Measurements from ENCODE around the gene ZNF83.
"Not testable (repeated sequence)": the region's sequence is repeated elsewhere in the genome, so short reads cannot be mapped to it uniquely, and the experiment has no call there.

Gene ZNF83

DNA sequence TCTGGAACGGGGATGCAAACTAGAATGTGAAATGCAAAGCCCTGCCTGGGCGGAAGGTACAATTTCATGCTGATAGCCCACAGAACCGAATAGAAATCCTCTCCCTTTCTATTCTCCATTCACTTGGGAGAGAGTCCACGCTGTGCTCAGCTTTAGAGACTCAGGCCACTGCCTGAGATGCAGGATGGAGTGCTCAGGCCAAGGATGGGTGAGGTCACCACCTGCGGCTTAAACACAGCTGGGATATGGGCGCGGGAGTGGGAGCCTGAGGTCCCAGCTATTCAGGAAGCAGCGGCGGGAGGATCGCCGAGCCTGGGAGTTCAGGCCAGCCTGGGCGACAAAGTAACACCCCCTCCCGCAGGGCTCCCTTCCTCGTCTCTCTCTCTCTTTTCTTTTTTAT, 446 bp upstream of the ZNF83 start:
- peak; percentile 10 for DNase-seq

DNA sequence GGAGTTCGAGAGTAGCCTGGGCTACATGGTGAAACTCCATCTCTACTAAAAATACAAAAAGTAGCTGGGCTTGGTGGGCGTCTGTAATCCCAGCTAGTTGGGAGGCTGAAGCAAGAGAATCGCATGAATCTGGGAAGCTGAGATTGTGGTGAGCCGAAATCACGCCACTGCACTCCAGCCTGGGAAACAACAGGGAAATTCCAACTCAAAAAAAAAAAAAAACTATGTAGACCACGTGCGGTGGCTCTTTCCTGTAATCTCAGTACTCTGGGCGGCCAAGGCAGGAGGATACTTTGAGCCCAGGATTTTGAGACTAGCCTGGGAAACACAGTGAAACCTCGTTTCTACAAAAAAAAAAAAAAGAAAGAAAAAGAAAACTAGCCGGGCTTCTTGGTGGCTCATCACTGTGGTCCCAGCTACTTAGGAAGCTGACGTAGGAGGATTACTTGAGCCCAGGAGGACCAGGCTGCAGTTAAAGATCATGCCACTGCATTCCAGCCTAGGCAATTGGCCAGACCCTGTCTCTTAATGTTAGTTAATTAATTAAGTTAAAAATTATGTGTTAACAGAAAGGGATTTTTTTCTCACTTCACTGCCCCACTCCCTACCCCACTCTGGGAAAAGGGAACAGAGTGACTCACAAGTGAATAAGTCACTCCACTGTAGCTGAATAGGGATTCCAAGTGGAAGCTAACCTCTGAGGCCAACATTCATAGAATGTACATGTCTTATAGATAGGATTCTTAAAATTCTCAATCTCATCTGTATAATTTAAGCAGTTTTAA, 2.2 kb downstream of the ZNF83 start:
- no peak for DNase-seq

DNA sequence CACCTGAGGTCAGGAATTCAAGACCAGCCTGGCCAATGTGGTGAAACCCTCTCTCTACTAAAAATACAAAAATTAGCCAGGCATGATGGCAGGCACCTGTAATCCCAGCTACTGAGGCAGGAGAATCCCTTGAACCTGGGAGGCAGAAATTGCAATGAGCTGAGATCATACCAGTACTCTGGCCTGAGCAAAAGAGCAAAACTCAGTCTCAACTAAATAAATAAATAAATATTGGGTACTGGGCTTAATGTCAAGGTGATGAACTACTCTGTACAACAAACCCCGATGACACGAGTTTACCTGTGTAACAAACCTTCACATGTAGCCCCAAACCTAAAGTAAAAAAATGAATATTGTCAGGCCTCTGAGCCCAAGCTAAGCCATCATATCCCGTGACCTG, 10.7 kb downstream of the ZNF83 start:
- DNase-seq: not testable (repeated sequence)

DNA sequence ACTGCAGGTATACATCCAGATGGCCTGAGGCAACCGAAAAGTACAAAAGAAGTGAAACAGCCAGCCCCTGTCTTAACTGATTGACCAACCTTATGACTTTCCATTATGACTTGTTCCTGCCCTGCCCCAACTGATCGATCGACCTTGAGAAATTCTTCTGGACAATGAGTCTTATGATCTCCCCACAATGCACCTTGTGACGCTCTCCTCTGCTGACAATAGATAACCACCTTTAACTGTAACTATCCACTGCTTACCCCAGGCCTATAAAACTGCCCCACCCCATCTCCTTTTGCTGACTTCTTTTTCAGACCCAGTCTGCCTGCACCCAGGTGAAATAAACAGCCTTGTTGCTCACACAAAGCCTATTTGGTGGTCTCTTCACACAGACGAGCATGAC, 11.2 kb downstream of the ZNF83 start:
- DNase-seq: no peak

DNA sequence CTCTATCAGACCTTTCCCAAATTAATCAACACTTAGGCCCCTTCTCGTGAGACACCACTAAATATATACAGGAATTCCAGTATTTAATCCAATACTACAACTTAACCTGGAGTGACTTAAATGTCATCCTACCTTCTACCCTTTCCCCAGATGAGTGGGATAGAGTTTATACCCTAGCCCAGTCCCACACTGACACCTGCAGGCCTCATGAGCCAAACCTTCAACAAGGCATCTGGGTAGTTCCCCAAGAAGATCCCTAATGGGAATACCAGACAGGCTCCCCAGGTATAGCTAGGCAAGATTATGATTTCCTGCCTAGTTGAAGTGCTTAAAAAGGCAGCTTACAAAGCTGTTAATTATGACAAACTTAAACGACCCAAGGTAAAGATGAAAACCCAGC, 15.9 kb downstream of the ZNF83 start:
- no peak for DNase-seq

DNA sequence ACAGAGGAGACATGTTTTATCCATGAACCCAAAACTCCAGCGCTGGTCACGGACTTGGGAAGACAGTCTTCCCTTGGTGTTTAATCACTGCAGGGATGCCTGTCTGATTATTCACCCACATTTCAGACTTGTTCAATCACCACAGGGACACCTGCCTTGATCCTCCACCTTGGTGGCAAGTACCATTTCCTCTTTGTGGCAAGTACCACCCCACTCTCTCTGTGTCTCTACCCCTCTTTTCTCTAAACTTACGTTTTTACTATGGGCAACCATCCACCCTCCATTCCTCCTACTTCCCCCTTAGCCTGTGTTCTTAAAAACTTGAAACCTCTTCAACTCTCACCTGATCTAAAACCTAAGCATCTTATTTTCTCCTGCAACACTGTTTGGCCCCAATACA, 16.8 kb downstream of the ZNF83 start:
- no peak for DNase-seq

DNA sequence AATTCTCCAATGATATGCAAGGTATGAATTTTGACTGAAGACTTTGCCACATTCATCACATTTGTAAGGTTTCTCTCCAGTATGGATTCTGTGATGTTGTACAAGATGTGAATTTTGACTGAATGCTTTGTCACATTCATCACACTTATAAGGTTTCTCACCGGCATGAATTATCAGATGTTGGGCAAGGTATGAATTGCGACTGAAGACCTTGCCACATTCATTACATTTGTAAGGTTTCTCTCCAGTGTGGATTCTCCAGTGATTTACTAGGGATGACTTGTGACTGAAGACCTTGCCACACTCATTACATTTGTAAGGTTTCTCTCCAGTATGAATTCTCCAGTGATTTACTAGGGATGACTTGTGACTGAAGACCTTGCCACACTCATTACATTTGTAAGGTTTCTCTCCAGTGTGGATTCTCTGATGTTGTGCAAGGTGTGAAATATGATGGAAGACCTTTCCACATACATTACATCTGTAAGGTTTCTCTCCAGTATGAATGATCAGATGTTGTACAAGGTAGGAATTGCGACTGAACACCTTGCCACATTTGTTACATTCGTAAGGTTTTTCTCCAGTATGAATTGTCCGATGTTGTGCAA, 24.8 kb downstream of the ZNF83 start:
- DNase-seq: no peak

DNA sequence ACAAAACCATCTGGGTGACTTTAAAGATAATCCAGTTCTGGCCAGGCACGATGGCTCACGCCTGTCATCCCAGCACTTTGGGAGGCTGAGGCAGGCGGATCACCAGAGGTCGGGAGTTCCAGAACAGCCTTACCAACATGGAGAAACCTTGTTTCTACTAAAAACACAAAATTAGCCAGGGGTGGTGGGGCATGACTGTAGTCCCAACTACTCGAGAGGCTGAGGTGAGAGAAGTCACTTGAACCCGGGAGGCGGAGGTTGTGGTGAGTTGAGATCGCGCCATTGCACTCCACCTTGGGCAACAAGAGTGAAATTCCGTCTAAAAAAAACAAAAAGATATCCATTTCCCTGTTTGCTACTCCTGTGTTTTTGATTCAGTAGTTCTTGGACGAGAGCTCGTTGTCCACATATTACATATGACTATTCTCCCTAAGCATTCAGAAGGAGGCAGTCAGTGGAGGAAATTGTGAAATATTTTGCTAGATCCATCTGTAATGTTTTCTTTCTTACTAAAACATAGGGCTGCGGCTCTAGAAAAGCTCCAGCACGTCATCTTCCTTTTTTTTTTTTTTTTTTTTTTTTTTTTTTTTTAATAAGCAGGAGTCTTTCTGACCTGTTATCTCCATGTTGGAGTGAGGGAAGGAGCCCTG, 34.5 kb downstream of the ZNF83 start:
- DNase-seq: no peak

DNA sequence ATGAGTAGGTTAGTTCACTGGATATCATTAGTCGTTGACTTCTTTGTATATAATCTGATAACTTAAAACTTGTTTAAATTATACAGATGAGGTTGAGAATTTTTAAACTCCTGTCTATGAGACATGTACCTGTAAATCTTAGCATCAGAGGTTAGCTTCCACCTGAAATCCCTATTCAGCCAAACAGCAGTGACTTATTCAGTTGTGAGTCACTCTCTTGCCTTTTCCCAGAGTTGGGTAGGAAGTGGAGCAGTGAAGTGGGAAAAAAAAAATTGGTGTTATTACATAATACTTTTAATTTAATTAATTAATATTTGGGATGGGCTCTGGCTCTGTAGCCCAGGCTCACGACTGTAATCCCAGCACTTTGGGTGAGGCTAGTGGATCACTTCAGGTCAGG, 35.2 kb downstream of the ZNF83 start:
- DNase-seq: no peak

DNA sequence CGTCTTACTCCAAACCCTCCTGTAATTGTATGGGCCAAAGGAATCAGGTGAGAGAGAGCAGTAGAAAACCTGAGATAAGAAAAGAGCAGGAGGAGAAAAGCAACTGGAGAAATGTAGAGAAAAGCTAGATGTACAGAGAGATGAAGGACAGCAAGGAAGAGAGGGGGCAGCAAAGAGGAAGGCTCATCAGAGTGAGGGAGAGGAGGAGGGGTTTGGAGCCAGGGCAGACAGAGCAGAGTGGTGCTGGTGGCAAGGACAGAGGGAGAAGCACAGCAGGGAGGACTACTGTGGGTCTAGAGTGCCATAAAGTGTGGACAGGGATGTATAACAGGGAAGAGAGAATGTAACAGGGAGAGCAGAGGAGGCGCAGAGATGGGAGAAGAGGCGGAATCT, 36.2 kb downstream of the ZNF83 start:
- DNase-seq: not testable (repeated sequence)

DNA sequence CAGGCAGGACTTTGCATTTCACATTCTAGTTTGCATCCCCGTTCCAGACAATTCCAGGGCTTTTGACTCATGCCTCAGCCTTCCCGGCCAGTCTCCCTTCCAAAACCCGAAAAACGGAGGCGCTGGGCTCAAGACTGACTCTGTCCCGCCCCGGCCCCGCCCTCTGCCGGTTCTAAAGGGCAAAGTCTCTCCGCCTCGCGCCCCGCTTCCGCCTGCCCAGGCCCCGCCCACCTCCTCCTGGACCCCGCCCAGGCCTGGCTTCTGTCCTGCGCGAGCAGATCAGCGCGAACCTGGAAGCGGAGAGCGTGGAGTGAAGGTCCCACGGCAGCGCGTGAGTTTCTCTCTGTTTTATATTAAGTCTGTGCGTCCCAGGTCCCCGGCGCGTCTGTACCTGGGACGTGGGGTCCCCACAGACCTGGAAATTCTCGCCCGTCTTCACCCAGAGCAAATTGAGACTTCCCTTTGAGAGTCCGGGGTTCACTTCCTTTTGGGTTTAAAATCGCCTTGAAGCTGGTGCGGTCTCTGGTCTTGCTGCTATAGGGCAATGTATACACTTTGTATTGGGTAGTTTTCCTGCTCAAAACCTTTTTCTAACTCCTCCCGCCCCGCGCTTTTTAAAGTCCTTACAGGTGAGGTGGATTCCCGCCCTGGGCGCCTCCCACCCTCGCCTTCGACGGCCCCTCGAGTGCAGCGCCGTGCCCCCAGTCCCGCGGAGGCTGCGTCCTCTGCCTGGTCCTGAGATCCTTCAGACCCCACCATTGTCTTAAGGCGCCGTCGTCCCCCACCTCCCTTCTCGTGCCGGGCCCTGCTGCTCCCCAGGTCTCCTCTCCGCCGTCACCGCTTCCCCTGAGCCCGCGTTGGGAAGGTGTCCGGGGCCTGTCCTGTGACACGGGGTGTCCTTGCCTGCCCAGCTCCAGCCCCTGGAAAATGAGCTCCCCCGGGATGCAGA, 36.9 kb downstream of the ZNF83 start:
- DNase-seq: peak; percentile 96

DNA sequence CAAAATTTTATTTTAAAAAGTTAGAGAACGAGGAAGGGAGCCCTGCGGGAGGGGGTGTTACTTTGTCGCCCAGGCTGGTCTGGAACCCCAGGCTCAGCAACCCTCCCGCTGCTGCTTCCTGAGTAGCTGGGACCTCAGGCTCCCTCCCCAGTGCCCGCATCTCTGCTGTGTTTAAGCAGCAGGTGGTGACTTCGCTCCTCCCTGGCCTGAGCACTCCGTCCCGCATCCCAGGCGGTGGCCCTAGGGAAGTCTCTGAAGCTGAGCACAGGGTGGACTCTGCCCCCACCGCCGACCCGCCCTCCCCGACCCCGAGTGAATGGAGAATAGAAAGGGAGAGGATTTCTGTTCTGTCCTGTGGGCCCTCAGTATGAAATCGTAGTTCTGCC, 37.5 kb downstream of the ZNF83 start:
- DNase-seq: peak; percentile 17

DNA sequence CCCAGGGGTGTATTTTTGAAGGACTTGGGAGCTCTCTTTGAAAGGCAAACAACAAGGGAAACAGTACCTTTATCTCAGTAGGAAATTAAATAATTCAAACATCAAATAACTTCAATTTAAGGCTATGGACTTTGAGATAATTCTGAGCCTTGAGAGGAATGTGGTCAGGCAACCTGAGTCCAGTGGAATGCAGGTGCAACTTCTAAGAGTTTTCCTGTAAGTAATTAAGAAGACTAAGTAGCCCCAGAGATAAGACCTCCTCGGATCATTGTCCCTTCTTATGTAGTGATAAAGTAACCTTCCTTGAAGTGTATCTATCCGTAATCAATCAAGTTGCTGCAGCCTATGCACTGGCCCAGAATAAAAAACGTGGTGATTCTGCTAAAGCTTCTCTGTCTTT, 38.9 kb downstream of the ZNF83 start:
- DNase-seq: no peak

DNA sequence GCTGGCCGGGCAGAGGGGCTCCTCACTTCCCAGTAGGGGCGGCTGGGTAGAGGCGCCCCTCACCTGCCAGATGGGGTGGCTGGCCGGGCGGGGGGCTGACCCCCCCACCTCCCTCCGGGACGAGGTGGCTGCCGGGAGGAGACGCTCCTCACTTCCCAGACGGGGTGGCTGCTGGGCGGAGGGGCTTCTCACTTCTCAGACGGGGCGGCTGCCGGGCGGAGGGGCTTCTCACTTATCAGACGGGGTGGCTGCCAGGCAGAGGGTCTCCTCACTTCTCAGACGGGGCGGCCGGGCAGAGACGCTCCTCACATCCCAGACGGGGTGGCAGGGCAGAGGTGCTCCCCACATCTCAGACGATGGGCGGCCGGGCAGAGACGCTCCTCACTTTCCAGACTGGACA, 44.7 kb downstream of the ZNF83 start:
- DNase-seq: not testable (repeated sequence)

DNA sequence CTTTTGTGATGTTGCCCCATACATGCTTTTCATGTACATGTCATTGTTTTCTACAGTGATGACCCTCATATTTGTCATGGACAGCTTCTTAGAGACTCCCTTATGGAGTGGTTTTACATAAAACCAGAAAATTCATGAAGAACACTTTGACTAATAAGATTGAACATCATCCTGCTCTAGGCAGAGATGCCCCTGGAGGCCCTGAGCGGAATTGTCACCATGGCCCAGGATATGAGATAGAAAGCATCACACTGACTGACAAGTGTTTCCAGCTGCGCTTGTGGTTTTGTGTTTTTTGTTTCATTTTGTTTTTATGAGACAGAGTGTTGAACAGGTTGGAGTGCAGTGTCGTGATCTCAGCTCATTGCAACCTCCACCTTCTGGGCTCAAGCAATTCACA, 45.9 kb downstream of the ZNF83 start:
- no peak for DNase-seq

DNA sequence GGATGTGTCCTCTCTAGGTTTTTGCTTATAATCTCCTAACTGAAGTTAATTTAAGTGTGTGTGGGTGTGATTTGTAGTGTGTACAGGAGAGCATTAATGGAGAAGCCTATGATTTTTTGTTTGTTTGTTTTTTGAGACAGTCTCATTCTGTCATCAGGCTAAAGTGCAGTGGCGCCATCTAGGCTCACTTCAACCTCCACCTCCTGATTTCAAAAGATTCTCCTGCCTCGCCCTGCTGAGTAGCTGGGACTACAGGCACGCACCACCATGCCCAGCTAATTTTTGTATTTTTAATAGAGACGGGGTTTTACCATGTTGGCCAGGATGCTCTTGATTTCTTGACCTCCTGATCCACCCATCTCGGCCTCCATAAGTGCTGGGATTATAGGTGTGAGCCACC, 47.4 kb downstream of the ZNF83 start:
- DNase-seq: no peak

DNA sequence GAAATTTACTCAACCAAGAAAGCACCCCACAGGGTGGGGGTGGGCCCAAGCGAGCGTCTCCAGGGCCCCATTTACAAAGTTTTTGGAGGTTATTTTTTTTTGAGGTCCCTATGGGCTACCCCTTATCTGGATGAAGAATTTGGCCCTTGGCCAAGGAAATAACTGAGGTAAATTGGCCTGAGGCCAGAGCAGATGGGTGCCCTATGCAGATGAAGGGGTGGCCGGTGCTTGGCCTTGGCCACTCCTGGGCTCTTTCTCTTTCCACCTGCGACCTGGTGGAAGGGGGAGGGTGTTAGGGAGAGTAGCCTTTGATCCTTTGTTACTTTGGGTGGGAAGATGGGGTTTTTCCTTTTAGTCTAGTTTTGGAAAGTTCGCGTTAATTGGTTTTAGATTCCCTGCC, 52.6 kb downstream of the ZNF83 start:
- no peak for DNase-seq

DNA sequence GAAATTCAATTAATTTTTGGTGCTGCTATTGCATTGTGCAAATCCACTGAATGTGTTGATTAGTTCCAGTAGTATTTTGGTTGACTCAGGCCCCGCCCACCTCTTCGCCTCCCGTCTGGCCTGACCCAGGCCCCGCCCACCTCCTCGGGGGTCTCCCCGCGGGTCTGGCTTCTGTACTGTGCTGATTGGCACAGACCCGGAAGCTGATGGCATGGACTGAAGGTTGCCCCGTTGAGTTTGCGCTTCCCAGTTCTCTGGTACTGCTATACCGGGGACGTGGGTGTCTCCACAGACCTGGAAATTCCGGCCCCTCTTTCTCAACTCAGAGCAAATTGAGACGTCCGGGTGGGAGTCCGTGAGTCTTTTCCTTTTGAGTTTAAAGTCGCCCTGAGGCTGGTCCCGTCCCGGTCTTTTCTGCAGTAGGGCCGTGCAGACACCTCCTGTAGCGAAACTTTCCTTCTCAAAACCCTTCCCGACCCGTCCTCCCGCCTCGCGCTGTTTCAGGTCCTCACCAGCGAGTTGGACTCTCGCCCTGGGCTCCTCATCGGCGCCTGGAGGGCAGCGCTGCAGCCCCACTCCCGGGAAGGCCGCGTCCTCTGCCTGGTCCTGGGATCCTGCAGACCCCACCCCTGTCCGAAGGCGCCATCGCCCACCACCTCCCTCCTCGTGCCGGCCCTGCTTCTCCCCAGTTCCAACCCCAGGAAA, 53.3 kb downstream of the ZNF83 start:
- no peak for DNase-seq

DNA sequence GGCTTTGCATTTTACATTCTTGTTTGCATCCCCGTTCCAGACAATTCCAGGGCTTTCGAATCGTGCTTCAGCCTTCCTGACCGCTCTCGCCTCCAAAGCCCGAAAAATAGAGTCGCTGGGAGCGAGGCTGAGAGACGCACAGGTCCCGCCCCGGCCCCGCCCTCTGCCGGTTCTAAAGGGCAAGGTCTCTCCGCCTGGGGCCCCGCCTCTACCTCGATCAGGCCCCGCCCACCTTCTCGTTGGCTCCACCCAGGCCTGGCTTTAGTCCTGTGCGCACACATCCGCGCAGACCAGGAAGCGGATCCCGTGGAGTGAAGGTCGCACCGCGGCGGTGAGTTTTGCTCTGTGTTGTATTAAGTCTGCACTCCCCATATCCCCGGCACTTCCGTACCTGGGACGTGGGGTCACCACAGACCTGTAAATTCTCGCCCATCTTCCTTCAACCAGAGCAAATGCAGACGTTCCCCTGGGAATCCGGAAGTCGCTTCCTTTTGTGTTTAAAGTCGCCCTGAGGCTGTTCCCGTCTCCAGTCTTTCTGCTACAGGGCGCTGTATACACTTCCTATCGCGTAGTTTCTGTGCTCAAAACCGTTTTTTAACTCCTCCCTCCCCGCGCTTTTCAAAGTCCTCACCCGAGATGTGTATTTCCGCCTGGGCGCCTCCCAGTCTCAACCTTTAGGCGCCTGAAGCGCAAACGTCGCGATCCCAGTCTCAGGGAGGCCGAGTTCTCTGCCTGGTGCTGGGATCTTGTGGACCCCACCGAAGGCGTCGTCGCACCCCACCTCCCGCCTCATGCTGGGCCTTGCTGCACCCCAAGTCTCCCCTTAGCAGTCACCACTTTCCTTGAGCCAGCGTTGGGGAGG, 67.9 kb downstream of the ZNF83 start, which contains the start of gene ZNF701:
Gene ZNF701 (plus strand): TSS at position 288 of the 862 bp plus-strand sequence. CDS start 3,861 bp downstream, outside the sequence.
- DNase-seq: peak; percentile 91

DNA sequence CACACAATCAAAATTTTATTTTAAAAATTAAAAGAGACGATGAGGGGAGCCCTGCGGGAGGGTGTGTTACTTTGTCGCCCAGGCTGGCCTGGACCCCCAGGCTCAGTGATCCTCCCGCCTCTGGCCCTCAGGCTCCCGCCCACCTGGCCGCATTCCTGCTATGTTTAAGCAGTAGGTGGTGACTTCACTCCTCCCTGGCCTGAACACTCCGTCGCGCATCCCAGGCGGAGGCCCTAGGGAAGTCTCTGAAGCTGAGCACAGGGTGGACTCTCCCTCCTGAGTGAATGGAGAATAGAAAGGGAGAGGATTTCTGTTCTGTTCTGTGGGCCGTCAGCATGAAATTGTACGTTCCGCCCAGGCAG, 68.5 kb downstream of the ZNF83 start:
- peak; percentile 11 for DNase-seq

DNA sequence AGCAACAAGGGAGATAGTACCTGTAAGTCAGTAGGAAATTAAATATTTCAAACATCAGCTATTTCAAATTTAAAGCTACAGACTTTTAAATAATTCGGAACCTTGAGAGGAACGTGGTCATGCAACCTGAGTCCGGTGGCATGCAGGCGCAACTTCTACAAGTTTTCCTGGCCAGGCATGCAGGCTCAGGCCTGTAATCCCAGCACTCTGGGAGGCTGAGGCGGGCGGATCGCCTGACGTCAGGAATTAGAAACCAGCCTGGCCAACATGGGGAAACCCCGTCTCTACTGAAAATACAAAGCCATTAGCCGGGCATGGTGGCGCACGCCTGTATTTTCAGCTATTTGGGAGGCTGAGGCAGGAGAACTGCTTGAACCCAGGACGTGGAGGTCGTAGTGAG, 70.2 kb downstream of the ZNF83 start:
- DNase-seq: no peak

All from activated naive CD4-positive, alpha-beta T cell treated with anti-CD3 and anti-CD28 coated beads, Interleukin-2, amount 50 U/mL, for 16 hours (primary cell).